C1 segment of cervical spinal cord (tissue), 14 donors: Measurements from ENCODE around the gene MAGEA4.

Experiments used
- DNase-seq, 14 donors: peaks; one replicate each; lab custom pipeline; 2025; lab: John Stamatoyannopoulos, UW

The MAGEA4 gene

GRCh38 chrX:151923648-151924047 lies 11.0 kb downstream of the MAGEA4 start:
- DNase-seq = no peak

GRCh38 chrX:151929126-151929525 lies 16.4 kb downstream of the MAGEA4 start:
- no peak for DNase-seq

- no peak for DNase-seq
These were observed 22.7 kb downstream of the MAGEA4 start for GRCh38 chrX:151935358-151935757.

GRCh38 chrX:151938172-151938571 lies 25.5 kb downstream of the MAGEA4 start:
- no peak for DNase-seq

- DNase-seq = no peak
These were observed 42.0 kb downstream of the MAGEA4 start for GRCh38 chrX:151954730-151955129.

- DNase-seq = no peak
These were observed 45.4 kb downstream of the MAGEA4 start for GRCh38 chrX:151958101-151958500.

GRCh38 chrX:151962034-151962433 lies 49.3 kb downstream of the MAGEA4 start:
- no peak for DNase-seq

GRCh38 chrX:151966236-151966635 lies 53.5 kb downstream of the MAGEA4 start:
- no peak for DNase-seq

- DNase-seq = no peak
These were observed 57.3 kb downstream of the MAGEA4 start for GRCh38 chrX:151970027-151970426.

GRCh38 chrX:151970661-151971060 lies 58.0 kb downstream of the MAGEA4 start:
- no peak for DNase-seq

- DNase-seq = no peak
These were observed 60.5 kb downstream of the MAGEA4 start for GRCh38 chrX:151973060-151973661.

- DNase-seq = no peak
These were observed 61.2 kb downstream of the MAGEA4 start for GRCh38 chrX:151973851-151974335.
